Liver (tissue), 9 donors: Measurements from ENCODE around the gene AMMECR1. TPM values are rescaled to one million over a fixed set of nuclear protein-coding genes. Genes with fewer than 3 reads are reported as not detected.

ENCODE experiments used
- DNase-seq: peaks from one replicate; pipeline ENCODE4 v3.0.0-alpha.2; 2017; ENCODE audit warnings: low spot score
- H3K27ac ChIP-seq, 2 donors: one replicate each; pipeline ENCODE4 v1.7.0; 2013; ENCODE audit warnings: inconsistent platforms in 2 of 2, low read length in 2 of 2, control low read depth in 1 of 2, low read depth in 1 of 2, mild to moderate bottlenecking in 1 of 2
- H3K27me3 ChIP-seq, 4 donors: one replicate each; pipeline versions ENCODE4 v1.6.1 to v1.7.0; 2013; ENCODE audit warnings: low read length in 3 of 4, inconsistent platforms in 1 of 4, mild to moderate bottlenecking in 1 of 4, moderate library complexity in 1 of 4; ENCODE audit not compliant: control insufficient read depth in 4 of 4, insufficient read depth in 4 of 4
- H3K36me3 ChIP-seq, 4 donors: one replicate each; pipeline versions ENCODE4 v1.6.1 to v1.7.0; 2013; ENCODE audit warnings: low read length in 3 of 4, mild to moderate bottlenecking in 3 of 4, low read depth in 1 of 4, moderate library complexity in 1 of 4; ENCODE audit not compliant: control insufficient read depth in 4 of 4, insufficient read depth in 3 of 4
- H3K4me1 ChIP-seq, 4 donors: one replicate each; pipeline versions ENCODE4 v1.6.1 to v1.7.0; 2013; ENCODE audit warnings: low read length in 3 of 4, mild to moderate bottlenecking in 3 of 4, moderate library complexity in 1 of 4; ENCODE audit not compliant: control insufficient read depth in 4 of 4, insufficient read depth in 4 of 4
- H3K4me3 ChIP-seq, 3 donors: one replicate each; pipeline versions ENCODE4 v1.6.1 to v1.7.0; 2013; ENCODE audit warnings: low read length in 3 of 3, control low read depth in 1 of 3, low read depth in 1 of 3, mild to moderate bottlenecking in 1 of 3
- H3K9ac ChIP-seq, 2 donors: one replicate each; pipeline ENCODE4 v1.7.0; 2013; ENCODE audit warnings: low read length in 2 of 2, mild to moderate bottlenecking in 2 of 2, moderate library complexity in 2 of 2, control low read depth in 1 of 2, low read depth in 1 of 2
- H3K9me3 ChIP-seq, 4 donors: one replicate each; pipeline versions ENCODE4 v1.6.1 to v1.7.0; 2013; ENCODE audit warnings: low read length in 3 of 4; ENCODE audit not compliant: control insufficient read depth in 4 of 4
- ATF3 ChIP-seq: IDR thresholded peaks from 2 replicates; pipeline ENCODE4 v1.6.1; 2016; ENCODE audit warnings: antibody characterized with exemption
- CTCF ChIP-seq: fragments of 150-350 bp; IDR thresholded peaks from 2 replicates; pipeline ENCODE4 v1.5.1; 2017; ENCODE audit warnings: improper control_type of control experiment, low read depth, low read length; ENCODE audit not compliant: missing input control
- EGR1 ChIP-seq, 2 donors: IDR thresholded peaks; 2 replicates each; pipeline ENCODE4 v1.6.1; 2016 to 2018; ENCODE audit warnings: antibody characterized with exemption in 2 of 2, low read depth in 2 of 2
- FOXA1 ChIP-seq: IDR thresholded peaks from 2 replicates; pipeline ENCODE4 v1.6.1; 2016; ENCODE audit warnings: antibody characterized with exemption
- FOXA2 ChIP-seq: IDR thresholded peaks from 2 replicates; pipeline ENCODE4 v1.6.1; 2016; ENCODE audit warnings: antibody characterized with exemption
- GABPA ChIP-seq, 2 donors: IDR thresholded peaks in 1 of 2; conservative IDR thresholded peaks in 1 of 2; 2 replicates each; pipeline ENCODE4 v1.6.1; 2016; ENCODE audit warnings: antibody characterized with exemption in 2 of 2, mild to moderate bottlenecking in 1 of 2, moderate library complexity in 1 of 2
- HNF4A ChIP-seq, 2 donors: conservative IDR thresholded peaks; 2 replicates each; pipeline ENCODE4 v1.6.1; 2016; ENCODE audit warnings: antibody characterized with exemption in 2 of 2, mild to moderate bottlenecking in 2 of 2
- HNF4G ChIP-seq: IDR thresholded peaks from 2 replicates; pipeline ENCODE4 v1.6.1; 2016; ENCODE audit warnings: antibody characterized with exemption
- JUND ChIP-seq, 2 donors: IDR thresholded peaks; 2 replicates each; pipeline ENCODE4 v1.6.1; 2016; ENCODE audit warnings: antibody characterized with exemption in 2 of 2
- MAX ChIP-seq: IDR thresholded peaks from 2 replicates; pipeline ENCODE4 v1.6.1; 2016; ENCODE audit warnings: antibody characterized with exemption
- NR2F2 ChIP-seq: IDR thresholded peaks from 2 replicates; pipeline ENCODE4 v1.6.1; 2016; ENCODE audit warnings: antibody characterized with exemption
- RAD21 ChIP-seq, 2 donors: IDR thresholded peaks; 2 replicates each; pipeline ENCODE4 v1.6.1; 2016; ENCODE audit warnings: antibody characterized with exemption in 2 of 2, mild to moderate bottlenecking in 2 of 2
- REST ChIP-seq: IDR thresholded peaks from 2 replicates; pipeline ENCODE4 v1.6.1; 2016; ENCODE audit warnings: antibody characterized with exemption, mild to moderate bottlenecking
- RXRA ChIP-seq, 2 donors: IDR thresholded peaks; 2 replicates each; pipeline ENCODE4 v1.6.1; 2017 to 2018; ENCODE audit warnings: antibody characterized with exemption in 2 of 2, mild to moderate bottlenecking in 1 of 2
- SP1 ChIP-seq: IDR thresholded peaks from 2 replicates; pipeline ENCODE4 v1.6.1; 2018; ENCODE audit warnings: antibody characterized with exemption, mild to moderate bottlenecking
- TAF1 ChIP-seq: conservative IDR thresholded peaks from 2 replicates; pipeline ENCODE4 v1.6.1; 2016; ENCODE audit warnings: antibody characterized with exemption, mild to moderate bottlenecking
- YY1 ChIP-seq: IDR thresholded peaks from 2 replicates; pipeline ENCODE4 v1.6.1; 2016; ENCODE audit warnings: antibody characterized with exemption, mild to moderate bottlenecking
- ZBTB33 ChIP-seq: IDR thresholded peaks from 2 replicates; pipeline ENCODE4 v1.6.1; 2016; ENCODE audit warnings: antibody characterized with exemption
- WGBS: extraction: QIAGEN DNeasy Blood & Tissue Kit; methylation state at CpG from one replicate; pipeline ENCODE4 v1.1.7; 2013; 5-methylcytosine and 5-hydroxymethylcytosine counted together
- polyA plus RNA-seq, 2 donors: library from polyadenylated mRNA; stranded (reverse) in 1 of 2; unstranded in 1 of 2; fragments of 200-250 nt in 1 of 2; fragments of >200 nt in 1 of 2; fragmentation: Nextera tagmentation in 1 of 2; extraction: Ambion mirVana in 1 of 2; gene quantifications; one replicate each; pipeline versions ENCODE4 v1.2.1 to v1.2.3, GENCODE V29; 2013 to 2015
- total RNA-seq, 2 donors: library from RNA; depleted of rRNA; stranded (reverse); fragments of >200 nt; gene quantifications; one replicate each; pipeline ENCODE4 v1.2.3, GENCODE V29; 2014
- donor health status: healthy.
- donor health status: healthy.
- donor health status: healthy.
- donor health status: healthy.
- donor health status: healthy.

The AMMECR1 gene
- total and polyA plus RNA-seq, 4 donors: 1.7 to 30.9 (median 3.6) TPM

- DNase-seq: no peak
- TF ChIP-seq HNF4G: no peak
- TF ChIP-seq NR2F2: no peak
- no peak for TF ChIP-seq FOXA1
- no peak for TF ChIP-seq FOXA2
- TF ChIP-seq YY1: no peak
- no peak for TF ChIP-seq SP1
- H3K36me3 ChIP-seq: no peaks in the 10 kb centered on the region
- no peaks in the 10 kb centered on the region for H3K4me1 ChIP-seq
- H3K27ac ChIP-seq: no peak overlapping the region
- no peaks in the 10 kb centered on the region for H3K27me3 ChIP-seq
- H3K4me3 ChIP-seq: no peak overlapping the region
- 85% methylated on average over 2 of the region's 2 CpGs for WGBS
- H3K9me3 ChIP-seq: no peaks in the 10 kb centered on the region
- H3K9ac ChIP-seq: no peak overlapping the region
Measured at GRCh38 chrX:110153896-110154295, 164.0 kb downstream of the AMMECR1 start.

GRCh38 chrX:110153244-110153643, 164.6 kb downstream of the AMMECR1 start:
- Histone ChIP-seq H3K36me3 (no peaks in the 10 kb centered on the region), H3K9me3 (no peaks in the 10 kb centered on the region), H3K4me1 (no peaks in the 10 kb centered on the region), H3K27ac (no peak overlapping the region), H3K27me3 (no peaks in the 10 kb centered on the region), H3K9ac (no peak overlapping the region), H3K4me3 (no peak overlapping the region)
- 96% methylated on average over 2 of the region's 2 CpGs for WGBS
- DNase-seq: no peak
- TF ChIP-seq FOXA1: no peak

- Histone ChIP-seq H3K4me3 (no peak overlapping the region), H3K9me3 (no peaks in the 10 kb centered on the region), H3K4me1 (no peaks in the 10 kb centered on the region), H3K27ac (no peak overlapping the region), H3K9ac (no peak overlapping the region), H3K27me3 (no peaks in the 10 kb centered on the region), H3K36me3 (no peaks in the 10 kb centered on the region)
- 21% methylated on average over 2 of the region's 2 CpGs for WGBS
- no peak for DNase-seq
- TF ChIP-seq MAX (no peak), NR2F2 (peak; percentile 89), ATF3 (no peak), HNF4A (conservative IDR thresholded peaks at IDR 0.05) (peak; percentile 17 to 62), HNF4G (no peak), SP1 (no peak), REST (no peak), FOXA2 (no peak), GABPA (IDR thresholded peaks at IDR 0.05 in 1 of 2, conservative IDR thresholded peaks at IDR 0.05 in 1 of 2) (no peak), CTCF (peak; percentile 70), RXRA (IDR thresholded peaks at IDR 0.05) (no peak), JUND (IDR thresholded peaks at IDR 0.05) (no peak), FOXA1 (no peak), YY1 (no peak), TAF1 (no peak), ZBTB33 (no peak), EGR1 (IDR thresholded peaks at IDR 0.05; ENCODE audit: low read depth in 2 of 2) (no peak), RAD21 (IDR thresholded peaks at IDR 0.05) (peak; percentile 79 to 89)
Measured at GRCh38 chrX:110146521-110146920, 171.4 kb downstream of the AMMECR1 start.
